Epidermal melanocyte (primary cell): ENCODE data around the gene PREX1.
"Not testable (repeated sequence)": the region's sequence is repeated elsewhere in the genome, so short reads cannot be mapped to it uniquely, and the experiment has no call there.

ENCODE experiments used
- DNase-seq: peaks from one replicate; pipeline ENCODE4 v3.0.0; 2011; ENCODE audit warnings: low spot score; ENCODE audit not compliant: insufficient read length

The PREX1 gene

DNA sequence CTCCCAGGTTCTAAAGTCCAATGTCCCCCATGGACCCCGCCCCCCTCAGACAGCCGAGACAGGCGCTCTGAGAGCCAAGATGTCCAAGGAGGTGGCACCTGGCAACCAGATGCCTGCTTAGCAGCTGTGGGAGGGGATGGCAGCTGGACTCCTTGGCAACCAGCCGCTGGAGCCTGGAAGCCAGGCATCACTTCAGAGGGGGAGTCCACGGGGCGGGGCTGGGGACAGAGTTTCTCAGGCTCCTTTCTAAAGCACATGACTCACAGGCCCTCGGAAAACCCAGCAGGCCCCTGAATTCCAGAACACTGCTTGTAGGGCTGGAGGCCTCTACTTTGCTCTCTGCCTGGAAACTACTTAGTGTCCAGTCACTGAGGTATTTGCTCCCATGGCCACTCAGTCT lies 51.5 kb downstream of the PREX1 start:
- peak; percentile 46 for DNase-seq

DNA sequence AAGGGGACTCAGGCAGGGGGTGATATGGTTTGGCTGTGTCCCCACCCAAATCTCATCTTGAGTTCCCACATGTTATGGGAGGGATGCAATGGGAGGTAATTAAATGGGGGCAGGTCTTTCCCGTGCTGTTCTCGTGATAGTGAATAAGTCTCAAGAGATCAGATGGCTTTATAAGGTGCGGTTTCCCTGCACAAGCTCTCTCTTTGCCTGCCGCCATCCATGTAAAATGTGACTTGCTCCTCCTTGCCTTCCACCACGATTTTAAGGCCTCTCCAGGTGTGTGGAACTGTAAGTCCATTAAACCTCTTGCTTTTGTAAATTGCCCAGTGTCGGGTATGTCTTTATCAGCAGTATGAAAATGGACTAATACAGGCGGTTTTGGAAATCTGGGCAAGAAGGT lies 52.3 kb downstream of the PREX1 start:
- DNase-seq: not testable (repeated sequence)

DNA sequence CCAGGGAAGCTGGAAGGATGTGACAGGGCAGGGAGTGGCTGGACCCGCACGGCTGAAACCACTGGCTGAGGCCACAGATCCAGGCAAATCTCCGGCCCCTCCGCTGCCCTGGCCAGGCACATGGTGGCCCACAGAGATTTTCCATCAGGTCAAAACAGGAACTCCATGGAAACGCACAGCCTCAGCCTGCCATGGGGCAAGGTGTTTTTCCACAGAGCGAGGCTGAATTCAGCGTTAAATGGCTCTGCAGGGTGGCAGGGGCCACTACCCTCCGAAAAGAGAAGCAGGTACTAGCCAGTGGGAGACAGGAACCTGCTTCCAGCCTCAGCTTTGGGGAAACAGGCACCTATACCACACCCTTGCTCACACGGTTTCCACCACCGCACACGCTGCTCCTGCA lies 53.1 kb downstream of the PREX1 start:
- no peak for DNase-seq

DNA sequence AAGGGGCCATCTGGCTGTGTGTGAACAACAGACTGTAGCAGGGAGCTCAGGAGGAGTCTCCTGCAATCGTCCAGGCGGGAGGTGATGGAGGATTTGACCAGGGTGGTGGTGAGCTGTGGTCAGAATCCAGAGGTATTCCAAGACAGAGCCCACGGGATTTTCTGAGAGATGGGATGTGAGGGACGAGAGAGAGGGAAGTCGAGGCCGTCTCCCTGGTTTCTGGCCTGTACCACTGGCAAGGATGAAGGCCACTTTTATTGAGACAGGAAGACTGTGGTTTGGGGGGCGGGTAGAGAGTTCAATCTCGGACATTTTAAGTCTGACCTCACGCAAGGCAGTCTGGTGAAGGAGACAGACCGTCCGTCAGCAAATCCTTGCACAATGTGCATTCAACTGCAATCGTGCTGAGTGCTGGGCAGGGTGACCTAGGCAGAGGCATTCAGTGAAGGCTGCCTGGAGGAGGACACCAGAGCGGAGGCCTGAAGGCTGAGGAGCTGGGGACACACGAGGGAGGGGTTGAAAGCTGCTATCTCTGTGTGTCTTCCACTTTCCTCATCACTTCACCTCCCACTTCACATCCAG lies 53.9 kb downstream of the PREX1 start:
- no peak for DNase-seq

DNA sequence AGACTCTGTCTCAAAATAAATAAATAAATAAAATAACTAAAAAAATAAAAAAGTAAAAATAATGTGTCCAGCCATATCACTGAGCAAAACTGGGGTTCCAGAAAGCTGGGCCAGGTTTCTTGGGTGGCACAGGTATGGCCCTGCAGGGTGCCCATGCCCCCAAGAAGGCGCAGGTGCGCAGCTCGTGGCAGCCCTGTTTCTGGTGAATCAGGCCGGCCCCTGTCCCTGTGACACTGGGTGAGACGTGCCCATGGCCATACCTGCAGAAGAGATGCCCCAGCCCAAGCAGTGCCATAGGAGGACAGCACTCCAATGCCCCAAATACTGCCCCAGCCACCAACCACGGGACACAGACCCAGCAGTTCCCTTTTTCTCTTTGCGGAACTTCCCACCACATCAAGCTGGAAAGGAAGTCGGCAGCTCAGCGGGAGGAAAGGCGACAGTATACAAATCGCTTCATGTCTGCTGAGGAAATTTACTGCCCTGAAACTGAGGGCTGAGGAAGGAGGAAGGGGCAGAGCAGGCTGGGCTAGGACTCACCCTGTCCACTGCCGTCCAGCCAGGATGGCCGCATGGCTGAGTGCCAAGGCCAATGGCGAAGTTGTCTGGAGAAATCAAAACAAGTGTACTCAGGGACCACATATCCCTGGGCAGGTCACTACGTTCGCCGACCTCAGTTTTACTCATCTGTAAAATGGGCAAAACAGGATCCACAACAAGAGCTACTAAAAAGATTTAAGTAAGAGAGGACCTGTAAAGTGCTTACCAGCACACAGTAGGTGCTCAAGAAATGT lies 55.4 kb downstream of the PREX1 start:
- DNase-seq: no peak

DNA sequence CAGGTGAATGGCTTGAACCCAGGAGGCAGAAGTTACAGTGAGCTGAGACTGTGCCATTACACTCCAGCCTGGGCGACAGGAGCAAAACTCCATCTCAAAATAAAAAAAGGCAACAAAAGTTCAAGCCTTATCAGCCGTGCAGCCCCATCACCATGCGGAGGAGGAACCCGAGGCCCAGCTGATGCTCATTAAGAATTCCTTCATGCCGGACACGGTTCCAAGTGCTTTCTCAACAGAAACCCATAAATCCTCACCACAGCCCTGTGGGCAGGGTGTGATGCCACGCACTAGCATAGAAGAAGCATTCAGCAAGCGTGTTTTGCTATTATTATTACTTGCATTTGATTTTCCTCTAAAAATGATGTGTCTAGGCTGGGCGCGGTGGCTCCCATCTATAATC lies 56.3 kb downstream of the PREX1 start:
- DNase-seq: peak; percentile 91

DNA sequence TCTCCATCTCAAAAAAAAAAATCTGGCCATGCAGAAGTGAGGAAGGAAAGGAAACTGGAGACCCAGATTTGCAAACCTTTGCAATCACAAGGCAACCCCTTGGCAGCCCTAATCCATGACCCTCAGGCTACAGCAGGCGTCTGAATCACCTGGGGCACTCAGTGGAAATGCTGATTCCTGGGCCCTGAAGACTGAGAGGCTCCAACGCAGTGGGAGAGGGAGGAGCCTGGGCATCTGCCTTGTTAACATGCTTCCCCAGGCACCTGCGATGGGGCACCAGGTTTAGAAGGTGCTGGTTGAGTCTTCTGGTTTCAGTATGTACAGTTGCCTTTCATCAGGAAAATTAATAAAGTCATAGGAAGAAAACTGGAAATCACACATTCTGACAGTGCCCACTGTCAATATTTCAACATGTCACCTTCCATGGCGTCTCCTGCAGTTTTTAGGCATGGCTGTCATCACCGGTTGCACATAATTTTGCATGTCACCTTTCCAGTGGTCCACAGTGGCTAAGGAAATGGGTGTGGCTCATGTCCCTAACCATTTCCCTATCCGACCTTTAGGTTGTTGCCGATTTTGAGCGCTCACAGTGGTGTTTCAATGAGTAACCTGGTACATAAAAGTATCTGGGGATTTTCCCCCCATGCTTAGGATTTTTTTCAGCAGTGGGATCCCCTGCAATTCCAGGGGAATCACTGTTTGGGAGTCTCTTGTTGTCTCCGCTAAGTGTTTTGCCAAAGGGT lies 56.9 kb downstream of the PREX1 start:
- DNase-seq: no peak

DNA sequence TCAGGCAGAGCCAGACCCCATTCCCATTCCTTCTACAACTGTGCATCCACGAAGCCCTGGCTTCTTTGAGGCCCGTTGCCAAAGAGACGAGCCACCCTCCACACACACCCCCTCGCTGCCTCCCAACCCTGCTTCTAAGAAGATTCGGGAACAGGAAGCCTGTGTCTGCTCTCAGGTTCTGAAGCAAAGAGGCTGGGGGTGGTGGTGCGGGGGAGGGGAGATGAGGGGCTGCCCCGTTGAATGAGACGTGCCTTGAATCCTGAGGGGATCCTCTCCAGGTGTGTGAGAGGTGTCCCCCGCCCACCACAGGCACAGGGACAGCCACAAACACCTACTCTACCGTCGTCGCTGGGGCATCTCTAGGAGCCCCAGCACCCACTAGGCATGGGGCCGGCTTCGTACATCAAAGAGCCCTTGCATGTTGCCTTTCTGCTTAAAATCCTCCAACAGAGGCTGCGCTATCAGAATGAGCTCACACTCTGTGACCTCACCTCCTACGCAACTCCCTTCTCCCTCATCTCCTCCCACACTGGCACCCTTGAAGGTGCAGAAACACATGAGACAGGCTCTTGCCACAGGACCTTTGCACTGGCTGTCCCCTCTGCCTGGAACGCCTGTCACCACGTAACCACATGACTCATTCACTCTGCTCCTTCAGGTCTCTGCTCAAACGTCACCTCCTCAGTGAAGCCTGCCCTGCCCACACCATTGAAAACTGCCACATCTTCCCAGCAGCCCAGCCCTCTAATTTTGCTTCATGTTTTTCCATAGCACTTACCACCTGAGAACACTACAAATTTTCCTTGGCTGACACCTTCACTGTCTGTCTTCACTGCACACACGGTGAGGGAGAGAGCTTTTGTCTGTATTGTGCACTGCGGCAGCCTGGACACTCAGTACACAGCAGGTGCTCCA lies 58.5 kb downstream of the PREX1 start:
- no peak for DNase-seq

DNA sequence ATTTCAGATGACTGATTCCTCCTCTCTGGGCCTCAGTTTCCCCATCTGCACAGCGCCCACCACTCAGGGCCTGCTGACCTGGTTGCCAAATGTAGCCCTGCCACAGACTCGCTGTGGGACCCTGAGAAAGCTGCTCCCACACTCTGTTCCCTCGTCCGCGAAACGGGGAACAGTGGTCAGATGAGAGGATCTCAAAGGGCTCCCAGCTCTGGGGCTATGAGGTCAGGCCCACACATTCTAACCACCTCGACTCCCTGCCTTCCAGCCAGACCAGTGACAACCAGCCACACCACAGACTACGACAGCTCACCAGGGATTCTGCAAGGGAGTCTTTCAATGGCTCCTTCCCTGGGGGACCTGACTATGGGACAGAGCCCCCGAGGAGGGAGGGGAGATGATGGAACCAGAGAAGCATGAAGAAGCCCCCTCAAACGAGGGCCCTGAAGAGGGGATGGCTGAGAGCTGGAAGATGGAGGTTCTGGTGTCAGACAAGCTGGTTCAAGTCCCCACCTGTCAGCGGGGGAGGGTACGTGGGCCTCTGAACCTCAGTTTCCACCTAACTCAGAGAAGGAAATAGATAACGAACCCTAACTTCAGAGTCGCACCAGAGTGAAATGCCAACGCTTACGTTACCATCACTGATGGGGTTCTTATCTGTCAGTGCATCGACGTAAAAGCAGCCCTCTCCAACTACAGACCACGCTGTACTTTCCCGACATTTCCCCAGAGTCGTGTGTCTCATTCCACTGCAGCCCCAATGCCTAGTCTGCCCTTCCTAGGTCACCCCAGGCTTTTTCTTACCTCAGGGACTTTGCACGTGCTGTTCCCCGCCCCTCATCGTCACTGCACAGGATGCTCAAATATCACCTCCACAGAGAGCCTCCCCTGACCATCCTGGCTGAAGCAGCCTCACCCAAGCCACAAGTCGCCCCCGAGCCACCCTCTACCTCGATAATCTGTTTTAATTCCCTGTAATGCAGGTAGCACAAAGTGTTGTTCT lies 60.5 kb downstream of the PREX1 start:
- DNase-seq: no peak

DNA sequence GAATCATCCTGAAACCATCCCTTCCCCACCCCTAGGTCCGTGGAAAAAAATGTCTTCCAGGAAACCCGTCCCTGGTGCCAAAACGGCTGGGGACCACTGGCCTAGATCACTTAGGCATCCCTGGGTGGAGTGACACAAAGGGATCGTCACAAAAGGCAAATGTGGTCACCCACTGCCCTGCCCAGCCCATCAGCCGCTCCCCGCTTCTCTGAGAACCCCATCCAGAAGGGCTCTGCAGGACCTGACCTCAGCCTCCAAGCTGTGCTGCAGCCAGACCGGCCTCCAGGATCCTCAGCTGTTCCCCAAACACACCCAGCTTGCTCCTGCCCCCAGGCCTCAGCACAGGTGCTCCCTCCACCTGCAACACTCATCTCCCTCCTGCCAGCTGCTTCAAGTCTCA lies 61.6 kb downstream of the PREX1 start:
- DNase-seq: no peak

DNA sequence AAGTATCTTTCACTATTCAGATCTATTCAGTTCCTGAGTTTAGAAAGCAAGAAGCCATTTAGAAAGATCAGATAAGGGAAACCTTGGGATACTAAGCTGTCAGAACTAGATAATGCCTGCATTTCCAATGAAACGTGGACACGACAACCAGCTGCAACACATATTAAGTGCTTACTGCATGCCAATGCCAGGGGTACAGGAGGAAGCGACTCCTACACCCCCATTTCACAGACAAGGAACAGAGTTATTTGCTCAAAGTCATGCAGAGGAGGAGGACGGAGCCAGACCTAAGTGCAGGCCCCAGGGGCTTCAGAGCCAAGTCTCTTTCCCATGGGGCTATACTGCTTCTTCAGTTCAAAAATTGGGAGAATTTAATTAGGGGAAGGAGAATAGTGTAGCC lies 62.4 kb downstream of the PREX1 start:
- DNase-seq: no peak

DNA sequence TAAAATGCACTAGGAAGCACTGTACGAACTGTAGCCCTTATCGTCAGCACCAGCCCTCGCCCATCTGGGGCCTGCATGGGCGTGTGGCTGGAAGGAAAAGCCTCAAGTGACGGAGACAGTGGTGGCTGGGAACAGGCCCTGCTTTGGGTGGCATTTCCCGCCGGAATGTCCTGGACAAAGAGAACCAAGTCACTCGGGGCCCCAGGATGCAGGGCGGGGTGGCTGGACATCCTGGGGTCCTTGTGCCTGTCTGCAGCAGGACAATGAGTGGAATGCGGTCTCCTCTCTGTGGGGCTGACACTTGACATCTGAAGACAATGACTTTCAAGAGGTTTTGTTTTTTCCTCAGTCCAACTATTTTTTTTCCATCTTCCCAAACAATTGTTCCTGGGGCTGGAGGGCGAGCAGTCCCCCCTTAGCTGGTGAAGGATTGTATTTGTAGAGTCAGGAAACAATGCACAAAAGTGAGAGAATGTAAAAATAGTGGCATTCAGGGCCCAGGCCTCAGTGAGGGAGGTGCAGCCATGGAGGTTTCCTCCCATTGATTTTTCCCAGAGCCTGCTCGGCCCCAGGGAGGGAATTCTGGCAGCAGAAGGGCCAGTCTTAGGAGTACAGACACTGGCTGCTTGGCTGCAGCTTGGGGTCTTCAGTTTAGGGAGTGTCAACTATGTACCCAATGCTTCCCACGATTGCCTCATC lies 64.4 kb downstream of the PREX1 start:
- DNase-seq: no peak

DNA sequence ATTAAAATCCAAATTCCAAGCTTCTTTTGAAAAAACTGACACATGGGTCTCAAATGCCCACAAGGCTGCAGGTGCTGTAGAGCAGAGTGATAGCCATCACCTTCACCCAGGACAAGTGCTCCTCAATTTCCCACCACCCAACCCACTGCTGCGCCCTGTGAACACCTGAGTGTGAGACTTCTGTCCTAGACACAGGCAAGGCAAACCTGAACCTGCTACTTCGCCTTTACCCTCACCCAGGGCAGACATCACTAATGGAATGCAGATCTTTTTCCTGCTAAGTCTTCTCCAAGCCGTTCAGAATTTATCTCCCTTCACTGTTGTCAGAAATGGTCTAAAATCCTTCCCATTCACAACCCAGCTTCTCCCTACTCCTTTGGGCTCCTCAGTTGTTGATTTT lies 65.9 kb downstream of the PREX1 start:
- DNase-seq: no peak

DNA sequence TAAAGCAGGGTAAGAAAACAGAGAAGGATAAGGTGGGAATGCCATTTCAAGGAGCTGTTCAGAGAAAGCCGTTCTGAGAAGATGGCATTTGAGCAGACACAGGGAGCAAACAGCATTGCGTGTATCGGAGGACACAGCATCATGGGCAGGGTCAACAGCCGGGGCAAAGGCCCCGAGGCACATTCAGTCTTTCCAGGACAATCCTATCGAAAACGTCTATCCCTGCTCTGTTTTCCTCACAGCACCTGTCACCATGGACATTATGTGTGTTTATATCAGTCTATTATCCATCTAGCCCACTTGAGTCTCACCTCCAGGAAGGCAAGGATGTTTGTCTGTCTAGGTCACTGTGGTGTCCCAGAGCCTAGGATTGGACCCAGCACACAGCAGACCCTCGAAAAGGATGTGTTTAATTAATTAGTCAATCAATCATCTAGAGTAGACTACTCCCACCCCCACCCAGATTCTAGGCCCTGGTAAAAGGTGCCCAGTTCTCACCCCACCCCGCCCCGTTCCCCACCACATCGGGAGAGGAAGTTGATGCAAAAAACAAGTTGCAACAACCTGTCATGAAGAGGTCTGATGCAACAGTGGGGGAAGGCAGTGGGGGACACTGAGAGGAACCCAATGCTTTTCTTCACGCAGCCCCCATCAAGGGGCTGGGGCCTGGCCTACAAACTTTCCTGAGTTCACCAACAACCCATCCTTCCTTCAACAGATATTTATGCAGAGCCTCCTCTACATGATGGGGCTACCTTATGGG lies 66.6 kb downstream of the PREX1 start:
- DNase-seq: no peak

DNA sequence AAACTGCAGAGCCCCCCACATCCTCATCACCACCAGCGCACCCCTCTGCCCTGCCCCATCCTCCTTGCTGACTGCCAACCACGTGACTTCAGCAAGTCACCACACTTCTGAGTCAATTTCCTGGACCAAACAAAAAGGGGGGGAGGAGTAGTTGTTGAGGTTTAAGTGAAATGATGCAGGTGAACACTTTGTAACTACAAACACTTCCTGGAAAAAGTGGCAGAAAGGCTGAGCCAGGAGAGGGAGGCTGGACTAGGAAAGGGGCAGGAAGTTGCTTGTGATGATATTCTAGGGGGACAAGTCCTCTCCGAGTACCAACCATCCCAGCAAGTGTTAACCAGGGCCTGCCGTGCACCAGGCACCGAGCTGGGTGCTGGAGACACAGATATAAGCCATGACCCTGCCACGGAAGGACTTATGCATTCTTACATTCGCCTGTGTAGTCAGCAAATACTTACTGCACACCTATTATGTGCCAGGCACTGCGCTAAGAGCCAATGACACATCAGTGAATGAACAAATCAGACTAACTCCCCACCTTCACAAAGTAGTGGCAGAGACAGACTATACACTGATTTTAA lies 67.3 kb downstream of the PREX1 start:
- DNase-seq: no peak

DNA sequence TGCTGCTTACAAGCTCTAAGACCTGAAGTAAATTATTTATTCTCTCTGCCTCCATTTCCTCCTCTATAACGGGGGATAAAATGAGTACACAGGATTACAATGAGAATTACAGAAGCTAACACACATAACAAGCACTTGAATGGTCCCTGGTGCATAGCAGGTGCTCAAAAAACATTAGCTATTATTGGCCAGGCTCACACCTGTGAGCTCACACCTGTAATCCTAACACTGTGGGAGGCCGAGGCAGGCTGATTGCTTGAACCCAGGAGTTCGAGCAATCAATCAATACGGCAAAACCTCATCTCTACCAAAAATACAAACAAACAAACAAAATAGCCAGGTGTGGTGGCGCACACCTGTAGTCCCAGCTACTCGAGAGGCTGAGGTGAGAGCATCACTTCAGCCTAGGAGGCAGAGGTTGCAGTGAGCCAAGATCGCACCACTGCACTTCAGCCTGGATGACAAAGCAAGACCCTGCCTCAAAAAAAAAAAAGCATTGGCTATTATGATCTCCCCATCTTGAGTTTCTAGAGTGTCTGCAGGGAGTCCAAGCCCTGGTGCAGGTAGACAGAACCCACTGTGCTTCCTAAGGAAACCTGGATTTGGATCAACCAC lies 68.1 kb downstream of the PREX1 start:
- no peak for DNase-seq

DNA sequence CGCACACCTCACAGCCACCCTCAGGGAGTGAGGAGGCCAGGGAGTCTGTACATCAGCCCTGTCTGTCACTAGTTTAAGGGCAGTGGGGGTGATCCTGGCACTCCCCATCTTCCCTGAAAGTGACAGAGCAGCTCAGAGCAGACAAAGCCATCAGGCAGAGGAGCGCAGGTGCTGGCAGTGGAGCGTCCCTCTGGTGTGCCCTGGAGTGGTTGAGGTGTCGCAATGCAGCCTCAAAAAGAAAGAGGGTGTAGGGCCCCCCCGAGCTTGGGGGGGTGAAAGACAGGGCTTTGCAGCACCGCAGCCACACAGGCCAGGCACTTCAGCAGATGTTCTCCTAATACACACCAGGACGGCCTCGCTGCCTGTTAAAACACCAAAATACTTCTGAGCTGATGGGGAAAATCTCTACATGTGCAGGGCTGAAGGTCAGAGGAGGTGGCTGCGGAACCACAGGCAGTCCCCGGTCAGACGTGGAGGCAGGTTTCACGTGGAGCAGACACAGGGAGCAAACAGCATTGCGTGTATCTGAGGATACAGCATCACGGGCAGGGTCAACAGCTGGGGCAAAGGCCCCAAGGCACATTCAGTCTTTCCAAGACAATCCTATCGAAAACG lies 69.5 kb downstream of the PREX1 start:
- no peak for DNase-seq

DNA sequence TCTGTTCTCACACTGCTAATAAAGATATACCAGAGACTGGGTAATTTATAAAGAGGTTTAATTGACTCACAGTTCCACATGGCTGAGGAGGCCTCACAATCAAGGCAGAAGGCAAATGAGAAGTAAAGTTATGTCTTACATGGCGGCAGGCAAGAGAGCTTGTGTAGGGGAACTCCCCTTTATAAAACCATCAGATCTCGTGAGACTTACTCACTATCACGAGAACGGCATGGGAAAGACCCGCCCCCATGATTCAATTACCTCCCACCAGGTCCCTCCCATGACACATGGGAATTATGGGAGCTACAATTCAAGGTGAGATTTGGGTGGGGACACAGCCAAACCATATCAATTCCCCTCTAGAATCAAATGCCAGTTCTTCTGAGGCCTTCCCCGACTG lies 71.0 kb downstream of the PREX1 start:
- DNase-seq: not testable (repeated sequence)
